ENCODE results near the gene PDCD7.

GRCh38 chr15:65072617-65073016, 61.0 kb downstream of the PDCD7 start:
- TF ChIP-seq CEBPB (IDR thresholded peaks at IDR 0.05; ENCODE audit: low read depth), result no peak
- no peak for TF ChIP-seq ZBTB33 (IDR thresholded peaks at IDR 0.05; ENCODE audit: extremely low read depth, insufficient replicate concordance, low read length)
- TF ChIP-seq CTCF (IDR thresholded peaks at IDR 0.05 in 2 of 3, conservative IDR thresholded peaks at IDR 0.05 in 1 of 3; ENCODE audit: borderline replicate concordance in 1 of 3, insufficient read depth in 1 of 3, low read depth in 2 of 3, low read length in 2 of 3), result no peak
